ENCODE measurements around the gene ARMC5. TPM values are rescaled to one million over a fixed set of nuclear protein-coding genes. Genes with fewer than 3 reads are reported as not detected.

Gene ARMC5
- total and polyA plus RNA-seq, 12 donors = 2.9 to 37.9 (median 12.0) TPM

- H3K4me1 ChIP-seq (replicated peaks in 1 of 2) = peaks cover 24 to 43% of the 10 kb centered on the region in 2 donors
- no peaks in the 10 kb centered on the region for H3K27me3 ChIP-seq
- intact Hi-C loops (cut with DNase I) = no loop called here
- peak; percentile 100 for DNase-seq
- peaks cover 0 to 31% of the 10 kb centered on the region in 2 donors for H3K36me3 ChIP-seq (replicated peaks in 1 of 2)
- H3K4me3 ChIP-seq = peak overlapping the region in 3 of 4 donors; percentile 52 to 90 (median 77)
- TF ChIP-seq POLR2A (IDR thresholded peaks at IDR 0.05) (no peak), CTCF (IDR thresholded peaks at IDR 0.05) (peak in 1 of 6 experiments; percentile 16)
- 3 to 10% (median 5%) methylated on average over 14 to 61 of the region's 61 CpGs for WGBS, 4 donors
- no peaks in the 10 kb centered on the region for H3K9me3 ChIP-seq (replicated peaks in 1 of 3)
- peak overlapping the region; percentile 96 to 100 (median 99) for H3K27ac ChIP-seq
These were observed 633 bp downstream of the ARMC5 start for GRCh38 chr16:31459687-31460581.

GRCh38 chr16:31460582-31461002 lies 1.3 kb downstream of the ARMC5 start:
- intact Hi-C loops (cut with DNase I) = no loop called here
- WGBS, 4 donors = 43 to 60% (median 55%) methylated on average over 8 of the region's 8 CpGs
- no peaks in the 10 kb centered on the region for H3K27me3 ChIP-seq
- peaks cover 0 to 38% of the 10 kb centered on the region in 2 donors for H3K36me3 ChIP-seq (replicated peaks in 1 of 2)
- H3K4me1 ChIP-seq (replicated peaks in 1 of 2) = peaks cover 24 to 37% of the 10 kb centered on the region in 2 donors
- DNase-seq = peak in 2 of 7 donors; percentile 23 to 63
- H3K4me3 ChIP-seq = peak overlapping the region in 1 of 4 donors; percentile 90
- TF ChIP-seq CTCF (IDR thresholded peaks at IDR 0.05) (peak; percentile 39 to 59 (median 48)), POLR2A (IDR thresholded peaks at IDR 0.05) (no peak)
- H3K27ac ChIP-seq = peak overlapping the region in 4 of 5 donors; percentile 70 to 100 (median 98)
- no peaks in the 10 kb centered on the region for H3K9me3 ChIP-seq (replicated peaks in 1 of 3)

GRCh38 chr16:31461201-31461920 lies 2.1 kb downstream of the ARMC5 start:
- Histone ChIP-seq H3K27ac (peak overlapping the region in 2 of 5 donors; percentile 30 to 48), H3K27me3 (no peaks in the 10 kb centered on the region), H3K4me1 (replicated peaks in 1 of 2) (peaks cover 24 to 29% of the 10 kb centered on the region in 2 donors), H3K36me3 (replicated peaks in 1 of 2) (peaks cover 0 to 45% of the 10 kb centered on the region in 2 donors), H3K9me3 (replicated peaks in 1 of 3) (no peaks in the 10 kb centered on the region), H3K4me3 (no peak overlapping the region)
- DNase-seq = peak in 2 of 7 donors; percentile 2 to 51
- TF ChIP-seq POLR2A (IDR thresholded peaks at IDR 0.05) (no peak), CTCF (IDR thresholded peaks at IDR 0.05) (no peak)
- intact Hi-C loops (cut with DNase I) = no loop called here
- 87 to 91% (median 88%) methylated on average over 7 to 10 of the region's 10 CpGs for WGBS, 4 donors

Data from adrenal gland (tissue), 12 donors.